HG03571 (cell line): Measurements from ENCODE around the gene AP3D1.
A peak's percentile ranks its signal among the peaks of the same experiment; 100 is the strongest.

ENCODE experiments used
- ATAC-seq: cut with Tn5 transposase; IDR thresholded peaks from one replicate; pipeline ENCODE4 v1.9.1; 2021; ENCODE audit not compliant: unreplicated experiment

AP3D1 gene

DNA sequence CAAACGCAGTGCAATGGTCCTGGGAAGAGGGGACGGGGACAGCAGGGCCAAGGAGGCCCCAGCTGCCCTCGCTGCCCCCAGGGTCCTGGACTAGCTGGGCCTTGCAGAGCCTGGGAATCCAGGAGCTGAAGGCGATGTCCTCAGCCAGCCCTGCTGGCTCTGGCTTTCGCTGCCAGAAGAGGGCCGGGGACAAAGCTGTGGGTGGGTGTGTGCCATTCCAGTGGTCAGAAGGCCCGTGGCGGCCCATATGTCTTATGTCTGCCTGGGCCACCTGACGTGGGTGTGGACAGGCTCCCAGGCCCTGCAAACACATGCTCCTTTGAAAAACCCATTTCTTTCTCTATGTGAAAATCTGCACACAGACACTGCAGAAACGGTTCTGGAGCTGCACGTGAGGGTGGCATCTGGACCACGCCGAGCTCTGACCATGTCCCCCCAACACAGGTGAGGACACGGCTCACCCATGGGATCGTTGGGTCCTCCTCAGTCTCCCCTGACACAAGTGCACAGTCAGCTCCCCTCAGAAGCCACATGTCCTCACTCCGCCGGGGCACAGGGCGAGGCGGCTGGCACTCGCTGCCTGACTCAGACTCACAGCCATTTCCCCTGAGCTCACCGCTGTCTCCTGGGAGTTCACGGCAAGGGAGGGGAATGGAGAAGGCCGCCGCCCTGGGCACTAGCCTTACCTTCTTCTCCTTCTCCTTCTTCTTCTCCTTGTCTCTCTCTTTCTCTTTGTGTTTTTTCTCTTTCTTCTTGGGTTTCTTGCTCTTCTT, 37.7 kb downstream of the AP3D1 start:
- no peak for ATAC-seq

DNA sequence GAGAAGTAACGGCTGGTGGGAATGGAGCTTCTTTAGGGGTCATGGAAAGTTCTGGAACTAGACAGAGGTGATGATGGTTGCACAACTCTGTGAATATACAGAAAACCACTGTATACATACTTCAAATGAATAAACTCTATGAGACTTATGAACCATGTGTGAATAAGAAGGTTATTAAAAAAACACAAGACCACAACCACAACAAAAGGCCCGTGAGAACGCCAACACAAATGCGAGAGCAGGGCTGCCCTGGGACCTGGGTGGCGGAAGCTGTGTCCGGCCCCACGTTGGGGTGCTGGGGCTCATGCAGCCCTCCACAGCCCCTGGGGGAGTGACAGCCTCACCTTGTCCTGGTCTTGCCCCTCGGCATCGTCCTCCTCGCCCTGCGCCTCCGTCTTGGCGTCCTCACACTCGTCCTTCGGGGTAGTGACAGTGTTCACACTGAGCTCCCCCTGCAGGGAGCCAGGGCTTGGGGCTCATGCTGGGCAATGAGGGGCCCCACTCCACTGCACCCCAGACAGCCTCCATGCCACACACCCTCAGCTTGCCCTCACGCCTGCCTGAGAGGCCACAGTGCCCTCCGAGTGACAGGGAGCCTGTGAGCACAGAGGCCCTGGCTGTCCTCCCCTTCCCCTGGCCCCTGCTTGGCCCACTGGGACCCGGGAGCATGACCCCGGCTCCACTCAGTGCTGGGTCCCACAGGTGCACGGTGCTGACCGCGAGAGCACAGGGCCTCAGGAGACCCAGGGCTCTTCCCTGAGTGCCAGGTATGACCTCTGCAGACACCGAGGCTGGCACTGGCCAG, 38.6 kb downstream of the AP3D1 start:
- ATAC-seq = no peak

DNA sequence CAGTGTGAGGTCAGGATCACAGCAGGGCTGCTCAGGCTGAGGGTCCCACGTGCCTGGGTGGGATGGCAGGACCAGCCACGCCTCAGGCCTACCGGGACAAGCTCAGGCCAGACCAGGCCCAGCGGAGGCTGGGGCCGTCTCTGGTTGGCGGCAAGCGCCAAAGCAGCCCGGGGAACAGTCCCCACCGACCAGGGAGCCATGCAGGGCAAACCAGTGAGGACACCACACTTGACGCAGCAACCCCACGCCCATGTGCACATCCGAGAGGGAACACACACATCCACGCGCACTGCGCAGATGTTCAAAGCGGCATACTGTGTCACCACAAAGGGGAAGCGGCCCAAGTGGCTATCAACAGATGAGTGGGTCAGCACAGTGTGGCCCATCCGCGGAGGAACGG, 39.5 kb downstream of the AP3D1 start:
- no peak for ATAC-seq

DNA sequence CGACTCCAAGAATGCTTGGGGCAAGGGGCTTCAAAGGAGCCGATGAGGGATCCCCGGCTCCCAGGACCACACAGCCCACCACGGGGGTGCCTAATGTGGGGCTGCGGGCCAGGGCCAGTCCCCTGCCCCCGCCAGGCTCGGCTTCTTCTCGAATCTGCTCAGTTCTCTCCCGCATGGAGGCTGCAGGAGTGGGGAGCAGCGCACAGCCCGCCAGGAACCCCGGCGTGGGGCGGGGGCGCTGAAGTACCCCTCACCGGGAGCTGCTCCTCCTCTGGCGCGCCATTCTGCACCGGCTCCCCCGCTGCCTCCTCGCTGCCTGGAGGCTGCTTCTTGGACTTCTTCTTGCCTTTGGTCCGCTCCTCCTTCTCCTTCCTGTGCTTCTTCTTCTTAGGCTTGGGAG, 39.9 kb downstream of the AP3D1 start:
- no peak for ATAC-seq

DNA sequence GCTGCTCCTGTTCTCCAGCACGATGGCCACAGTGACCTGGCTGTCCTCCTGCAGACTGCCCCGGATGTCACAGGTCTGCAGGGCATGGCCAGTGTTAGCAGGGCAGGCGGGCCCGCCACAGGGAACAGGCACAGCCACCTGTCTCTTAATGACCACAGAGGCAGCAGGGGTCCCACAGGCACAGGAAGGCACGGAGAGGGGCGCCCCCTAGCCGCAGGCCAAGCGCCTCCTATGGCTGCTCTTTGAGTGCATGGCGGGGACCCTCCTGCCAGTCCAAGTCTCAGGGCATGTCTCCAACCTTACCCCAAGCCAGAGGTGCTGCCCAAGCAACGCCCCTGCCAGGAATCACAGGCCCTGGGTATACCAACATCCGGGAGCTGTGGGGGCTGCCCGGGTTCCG, 40.5 kb downstream of the AP3D1 start:
- ATAC-seq = no peak

DNA sequence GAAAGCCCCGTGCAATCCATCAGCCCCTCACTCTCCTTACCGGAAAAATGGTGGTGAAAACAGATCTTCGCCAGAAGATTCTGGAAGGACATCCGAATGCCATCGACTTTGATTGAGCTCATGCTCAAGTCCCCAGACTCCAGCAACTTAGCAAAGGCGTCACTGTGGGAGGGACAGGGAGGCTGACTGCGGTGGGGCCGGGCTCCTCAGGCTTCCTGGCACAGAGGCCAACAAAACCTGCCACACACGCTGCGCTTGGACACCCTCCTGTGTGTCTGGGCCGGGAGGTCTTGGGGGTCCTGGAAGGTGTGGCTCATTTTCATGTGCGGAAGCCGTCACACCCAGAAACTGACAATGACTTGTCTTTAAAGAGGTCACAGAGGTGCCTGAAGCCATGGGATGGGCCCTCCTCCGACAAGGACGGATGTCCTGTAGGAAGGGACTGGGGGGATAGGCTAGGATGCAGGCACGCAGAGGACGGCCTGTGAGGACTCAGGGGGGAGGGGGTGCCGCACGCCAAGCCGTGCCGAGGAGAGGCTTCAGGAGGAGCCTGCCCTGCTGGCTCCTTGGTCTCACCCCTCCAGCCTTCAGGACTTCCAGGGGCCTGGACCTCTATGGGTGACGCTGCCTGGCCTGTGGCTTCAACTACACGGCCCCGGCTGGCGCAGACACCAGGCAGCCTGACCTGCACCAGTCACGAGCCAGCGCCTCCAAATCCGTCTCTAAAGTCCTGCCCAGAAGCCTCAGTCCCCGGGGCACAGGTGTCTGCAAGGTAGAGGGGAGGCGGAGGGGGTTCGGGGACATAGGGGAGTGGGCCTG, 42.1 kb downstream of the AP3D1 start:
- ATAC-seq = no peak

DNA sequence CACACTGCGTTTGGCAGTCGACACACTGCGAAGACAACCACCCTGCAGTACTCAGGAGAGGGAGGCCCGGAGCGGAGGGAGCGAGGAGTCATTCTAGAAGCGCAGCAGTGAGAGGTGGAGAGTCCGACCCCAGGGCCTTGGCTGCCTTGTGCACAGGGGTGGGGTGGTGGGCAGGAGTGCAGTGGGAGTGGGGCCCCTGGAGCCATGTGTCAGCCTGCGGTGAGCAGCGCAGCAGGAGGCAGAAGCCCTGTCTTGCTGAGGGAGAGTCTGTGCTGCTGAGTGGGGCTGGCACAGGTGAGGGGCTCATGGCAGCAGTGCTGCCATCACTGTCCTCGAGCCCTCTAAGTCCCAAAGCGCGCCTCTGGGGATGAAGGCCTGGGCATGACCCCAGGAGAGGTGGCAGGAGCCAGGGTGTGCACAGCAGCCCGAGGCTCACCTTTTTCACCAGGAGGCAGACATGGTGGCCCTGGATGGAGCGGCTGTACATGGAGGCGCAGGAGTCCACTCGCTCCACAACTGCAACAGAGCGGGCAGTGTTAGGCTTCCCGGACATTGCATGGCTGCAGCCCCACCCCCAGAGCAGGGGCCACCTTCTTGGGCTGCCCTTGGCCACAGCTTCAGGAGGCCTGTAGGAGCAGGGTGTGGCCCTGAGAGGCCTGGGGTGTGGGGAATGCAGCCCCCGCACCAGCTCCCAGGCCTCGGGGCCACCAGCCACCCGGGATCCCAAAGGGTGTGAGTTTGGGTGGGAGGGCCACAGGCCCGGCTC, 42.9 kb downstream of the AP3D1 start:
- ATAC-seq = no peak

DNA sequence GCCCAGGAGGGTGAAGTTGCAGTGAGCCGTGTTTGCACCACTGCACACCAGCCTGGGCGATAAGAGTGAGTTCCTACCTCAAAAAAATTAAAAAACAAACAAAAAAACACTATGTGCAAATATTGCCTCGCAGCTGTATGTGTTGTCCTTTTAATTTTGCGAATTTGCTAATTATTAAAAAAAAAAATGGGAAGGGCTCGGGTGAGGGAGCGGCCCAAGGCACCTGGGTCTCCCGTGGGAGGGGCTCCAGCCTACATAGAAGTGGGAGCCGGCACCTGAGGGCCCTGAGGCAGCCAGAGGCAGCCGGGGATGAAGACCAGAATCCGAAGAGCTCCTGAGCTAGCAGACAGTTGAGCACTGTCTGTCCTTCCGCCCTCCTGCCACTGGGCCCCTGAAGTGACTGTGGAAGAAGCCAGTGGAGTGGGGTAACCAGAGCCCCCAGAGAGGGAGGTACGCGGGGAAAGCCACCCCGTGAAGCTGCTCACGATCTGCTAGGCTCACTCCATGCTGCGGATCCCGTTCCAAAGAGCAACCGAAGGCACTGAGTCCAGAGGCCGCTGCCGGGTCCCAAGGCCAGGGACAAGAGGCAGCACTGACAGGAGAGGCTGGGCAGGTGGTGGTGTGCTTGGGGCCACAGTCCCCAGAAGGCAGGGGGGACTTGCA, 48.2 kb downstream of the AP3D1 start:
- no peak for ATAC-seq

DNA sequence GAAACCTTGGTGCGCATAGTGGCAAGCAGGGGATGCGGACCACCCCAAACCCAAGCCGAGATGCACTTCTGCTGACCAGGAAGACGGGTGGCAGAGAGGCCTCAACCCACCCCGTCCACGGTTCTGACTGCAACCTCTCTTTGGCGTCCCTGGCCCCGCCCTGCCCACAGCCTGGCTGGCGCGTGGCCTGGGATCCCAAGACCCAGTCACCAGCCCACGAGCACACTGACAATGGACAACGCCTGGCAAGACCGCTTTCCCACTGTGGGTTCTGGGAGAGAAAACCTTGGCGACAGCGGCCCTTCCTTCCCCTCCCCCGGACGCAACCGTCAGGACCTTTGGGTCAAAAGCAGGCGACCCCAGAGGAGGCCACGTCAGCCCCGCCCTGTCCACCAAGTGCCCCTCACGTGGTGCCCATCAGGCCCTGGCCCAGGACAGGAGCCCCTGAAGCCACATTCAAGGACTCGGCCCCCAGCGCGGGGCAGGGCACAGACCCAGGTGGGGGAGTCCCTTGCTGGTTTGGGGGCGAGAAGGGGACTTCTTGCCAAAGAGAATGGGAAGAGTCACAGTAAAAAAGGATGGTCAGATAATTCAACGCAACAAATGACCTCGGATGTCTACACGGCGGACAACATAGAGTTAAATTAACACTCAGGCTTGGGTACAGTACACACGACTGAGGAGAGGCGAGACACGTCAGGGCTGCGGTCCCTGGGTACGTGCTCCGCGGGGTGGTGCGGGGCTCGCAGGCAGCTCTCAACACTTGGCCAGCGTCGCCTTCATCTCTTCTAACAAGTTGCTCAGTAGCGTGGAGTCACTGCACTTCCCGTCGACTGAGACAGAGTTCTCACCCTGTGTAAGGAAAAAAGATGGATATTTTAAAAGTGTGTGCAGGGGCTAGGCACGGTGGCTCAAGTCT, 49.7 kb downstream of the AP3D1 start:
- no peak for ATAC-seq

DNA sequence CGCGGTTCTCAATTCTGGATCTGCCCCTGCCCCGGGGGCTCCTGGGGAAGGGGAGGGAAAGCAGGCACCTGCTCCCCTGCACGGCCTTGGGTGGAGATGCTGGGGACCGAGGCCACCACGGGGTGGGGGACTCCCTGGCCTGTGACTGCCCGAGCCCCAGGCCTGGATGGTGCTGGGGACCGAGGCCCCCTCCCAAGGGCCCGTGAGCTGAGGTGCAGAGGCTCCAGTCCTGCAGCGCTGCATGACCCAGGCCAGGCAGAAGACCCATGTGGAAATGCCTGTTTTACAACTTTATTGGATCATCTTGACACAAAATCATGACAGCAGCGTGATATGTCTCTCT, 50.7 kb downstream of the AP3D1 start:
- ATAC-seq = no peak

DNA sequence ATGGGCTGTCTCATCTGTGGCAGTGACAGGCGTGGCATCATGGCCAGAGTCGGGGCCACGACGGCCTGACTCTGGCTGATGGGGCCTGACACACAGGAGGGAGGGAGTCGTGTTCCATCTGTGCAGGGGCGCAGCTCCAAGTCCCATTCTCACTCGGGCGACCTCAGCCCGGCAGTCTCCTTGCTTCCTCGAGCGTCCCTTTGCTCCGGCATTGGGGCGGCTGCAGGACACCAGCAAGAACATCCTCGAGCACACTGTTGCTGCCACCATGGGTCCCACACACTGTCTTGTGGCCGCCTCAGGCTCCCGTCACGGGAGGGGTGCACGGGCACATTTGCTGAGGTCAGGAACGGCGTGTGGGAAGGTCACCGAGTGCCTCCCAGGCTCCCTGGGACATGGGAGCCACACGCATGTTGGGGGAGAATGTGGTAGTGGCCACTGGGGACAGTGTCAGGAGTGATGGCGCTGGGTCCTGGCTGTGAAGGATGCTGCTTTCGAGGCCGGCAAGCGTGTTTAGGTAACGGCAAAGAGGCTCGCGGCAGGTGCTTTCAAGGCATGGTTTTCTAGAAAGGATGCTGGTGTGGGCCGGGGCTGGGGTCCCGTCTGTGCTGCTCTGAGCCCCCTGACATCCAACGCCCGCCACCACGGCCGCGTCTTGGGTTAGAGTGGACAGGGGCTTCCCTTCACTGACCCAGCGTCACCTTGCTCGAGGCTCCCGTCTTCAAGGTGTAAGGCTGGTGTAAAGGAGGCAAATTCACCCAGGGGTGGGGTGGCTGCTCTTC, 51.2 kb downstream of the AP3D1 start:
- no peak for ATAC-seq

DNA sequence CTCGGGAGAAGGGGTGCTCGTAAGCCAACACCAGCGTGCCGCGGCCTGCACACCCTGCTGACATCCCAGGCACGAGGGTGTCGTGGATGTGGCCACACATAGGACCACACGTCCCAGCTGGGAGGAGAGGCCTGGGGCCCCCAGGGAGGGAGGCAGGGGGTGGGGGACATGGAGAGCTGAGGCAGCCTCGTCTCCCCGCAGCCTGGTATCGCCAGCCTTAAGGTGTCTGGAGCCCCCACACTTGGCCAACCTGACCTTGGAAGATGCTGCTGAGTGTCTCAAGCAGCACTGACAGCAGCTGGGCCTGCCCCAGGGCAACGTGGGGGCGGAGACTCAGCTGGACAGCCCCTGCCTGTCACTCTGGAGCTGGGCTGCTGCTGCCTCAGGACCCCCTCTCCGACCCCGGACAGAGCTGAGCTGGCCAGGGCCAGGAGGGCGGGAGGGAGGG, 52.3 kb downstream of the AP3D1 start:
- ATAC-seq = no peak

DNA sequence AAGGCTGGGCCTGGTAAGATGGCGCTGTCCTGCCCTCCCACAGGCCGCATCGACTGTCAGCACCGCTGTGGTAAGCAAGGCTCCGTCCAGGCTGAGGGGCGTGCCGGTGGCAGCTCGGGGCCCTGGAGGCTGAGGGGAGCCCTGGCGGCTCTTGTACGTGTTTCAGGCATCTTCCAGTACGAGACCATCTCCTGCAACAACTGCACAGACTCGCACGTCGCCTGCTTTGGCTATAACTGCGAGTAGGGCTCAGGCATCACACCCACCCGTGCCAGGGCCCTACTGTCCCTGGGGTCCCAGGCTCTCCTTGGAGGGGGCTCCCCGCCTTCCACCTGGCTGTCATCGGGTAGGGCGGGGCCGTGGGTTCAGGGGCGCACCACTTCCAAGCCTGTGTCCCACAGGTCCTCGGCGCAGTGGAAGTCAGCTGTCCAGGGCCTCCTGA, 53.5 kb downstream of the AP3D1 start:
- no peak for ATAC-seq

DNA sequence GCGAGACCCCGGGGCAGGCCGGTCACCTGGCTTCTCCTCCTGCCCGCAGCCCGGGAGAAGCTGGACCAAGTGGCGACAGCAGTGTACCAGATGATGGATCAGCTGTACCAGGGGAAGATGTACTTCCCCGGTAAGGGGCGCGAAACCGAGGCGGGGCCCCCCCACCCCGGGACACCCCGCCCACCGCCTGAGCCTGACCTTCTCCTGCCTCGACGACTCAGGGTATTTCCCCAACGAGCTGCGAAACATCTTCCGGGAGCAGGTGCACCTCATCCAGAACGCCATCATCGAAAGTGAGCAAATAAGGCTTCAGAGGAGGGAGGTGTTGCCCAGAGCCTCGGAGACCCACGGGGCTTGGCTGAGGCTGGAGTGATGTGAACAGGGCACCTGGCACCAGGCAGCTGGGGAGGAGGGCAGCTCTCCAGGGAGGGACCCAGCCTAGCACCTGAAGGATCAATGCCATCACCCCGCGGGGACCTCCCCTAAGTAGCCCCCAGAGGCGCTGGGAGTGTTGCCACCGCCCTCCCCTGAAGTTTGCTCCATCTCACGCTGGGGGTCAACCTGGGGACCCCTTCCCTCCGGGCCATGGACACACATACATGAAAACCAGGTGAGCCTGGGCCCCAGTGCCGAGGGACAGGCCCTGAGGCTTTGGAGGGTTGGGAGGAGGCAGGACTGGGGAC, 54.0 kb downstream of the AP3D1 start:
- ATAC-seq = no peak

DNA sequence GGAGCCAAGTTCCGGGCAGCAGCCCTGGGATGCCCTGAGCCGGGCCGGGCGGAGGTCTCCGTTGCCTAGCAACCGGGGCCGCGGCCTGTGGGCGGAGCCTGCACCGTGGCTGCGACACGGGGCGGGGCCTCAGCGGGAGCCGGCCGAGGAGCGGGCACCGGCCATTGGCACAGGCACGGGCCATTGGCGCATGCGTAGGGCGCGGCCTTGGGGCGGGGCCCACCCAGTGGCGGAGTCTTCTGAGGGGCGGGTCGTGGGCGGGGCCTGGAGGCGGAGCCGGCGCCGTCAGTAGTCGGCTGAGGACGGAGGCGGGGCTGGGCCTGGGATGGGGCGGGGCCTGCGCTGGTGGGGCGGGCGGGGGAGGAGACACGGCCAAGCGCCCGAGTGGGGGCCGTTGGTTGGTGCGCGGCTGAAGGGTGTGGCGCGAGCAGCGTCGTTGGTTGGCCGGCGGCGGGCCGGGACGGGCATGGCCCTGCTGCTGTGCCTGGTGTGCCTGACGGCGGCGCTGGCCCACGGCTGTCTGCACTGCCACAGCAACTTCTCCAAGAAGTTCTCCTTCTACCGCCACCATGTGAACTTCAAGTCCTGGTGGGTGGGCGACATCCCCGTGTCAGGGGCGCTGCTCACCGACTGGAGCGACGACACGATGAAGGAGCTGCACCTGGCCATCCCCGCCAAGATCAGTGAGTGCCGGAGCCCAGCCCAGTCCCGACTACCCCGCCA, 54.7 kb downstream of the AP3D1 start, which contains the start of gene IZUMO4:
Gene IZUMO4 (plus strand): TSS at position 436 of the 723 bp plus-strand sequence. CDS start 31 bp downstream, at position 467.
- ATAC-seq = peak; percentile 54

DNA sequence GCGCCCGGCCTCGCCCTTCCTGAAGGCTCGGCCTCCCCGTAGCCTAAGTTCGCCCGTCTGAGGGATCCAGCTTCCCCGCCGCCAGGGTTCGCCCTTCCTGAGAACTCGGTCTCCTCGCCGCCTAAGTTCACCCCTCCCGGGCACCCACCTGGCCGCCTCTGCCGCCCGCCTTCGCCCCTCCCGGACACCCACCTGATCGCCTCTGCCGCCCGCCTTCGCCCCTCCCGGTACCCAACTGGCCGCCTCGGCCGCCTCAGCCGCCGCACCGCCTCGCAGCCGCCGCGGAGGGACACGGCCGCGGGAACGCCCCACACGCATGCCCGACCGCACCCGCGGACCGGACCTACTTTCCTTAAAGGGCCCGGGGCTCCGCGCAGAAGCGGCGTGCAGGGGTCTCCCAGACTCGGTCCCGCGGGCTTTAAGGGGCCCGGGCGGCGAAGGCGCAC, 55.3 kb downstream of the AP3D1 start, which contains the start of gene MOB3A:
Gene MOB3A (minus strand): TSS at position 293 of the 446 bp plus-strand sequence. CDS start 17,766 bp downstream, outside the sequence.
- peak; percentile 29 for ATAC-seq
